Prostate gland (tissue), 2 donors: ENCODE data around the gene DLG2. TPM values are rescaled to one million over a fixed set of nuclear protein-coding genes. Genes with fewer than 3 reads are reported as not detected.

Experiments
- DNase-seq: peaks from one replicate; pipeline ENCODE4 v3.0.0-alpha.2; 2019; ENCODE audit warnings: low spot score
- H3K27ac ChIP-seq, 2 donors: fragments of 200-600 bp; sonication (generic); 2 replicates each; pipeline ENCODE4 v1.5.1; 2017 to 2019
- H3K27me3 ChIP-seq: fragments of 200-600 bp; sonication (generic); replicated peaks from 2 replicates; pipeline ENCODE4 v1.5.1; 2019; ENCODE audit not compliant: insufficient read depth
- H3K36me3 ChIP-seq, 2 donors: fragments of 200-600 bp; sonication (generic); 1 replicate in 1 of 2; 2 replicates in 1 of 2; pipeline versions ENCODE4 v1.5.1 to v1.8.1; 2017 to 2019
- H3K4me1 ChIP-seq: fragments of 200-600 bp; sonication (generic); replicated peaks from 2 replicates; pipeline ENCODE4 v1.5.1; 2019
- H3K4me3 ChIP-seq, 2 donors: fragments of 200-600 bp; sonication (generic); 2 replicates each; pipeline ENCODE4 v1.5.1; 2017 to 2019
- H3K9me3 ChIP-seq: fragments of 200-600 bp; sonication (generic); 2 replicates; pipeline ENCODE4 v1.5.1; 2017
- CTCF ChIP-seq, 4 experiments: fragments of 200-600 bp in 2 of 4; fragments of 450-650 bp in 2 of 4; sonication (generic) in 2 of 4; IDR thresholded peaks; 1 replicate in 3 of 4; 2 replicates in 1 of 4; pipeline ENCODE4 v1.5.1; 2016 to 2019; ENCODE audit warnings: antibody characterized with exemption in 4 of 4, mild to moderate bottlenecking in 2 of 4, moderate library complexity in 2 of 4
- POLR2A ChIP-seq: fragments of 450-650 bp; IDR thresholded peaks from one replicate; pipeline ENCODE4 v1.6.1; 2016; ENCODE audit warnings: antibody characterized with exemption, mild to moderate bottlenecking
- POLR2AphosphoS5 ChIP-seq: sonication (generic); formaldehyde crosslinking; IDR thresholded peaks from one replicate; pipeline ENCODE4 v1.6.1; 2017; ENCODE audit warnings: antibody characterized with exemption
- WGBS: methylation state at CpG from one replicate; pipeline ENCODE4 v1.1.5; 2018; 5-methylcytosine and 5-hydroxymethylcytosine counted together
- intact Hi-C: fragments of 100-400 bp; cut with DNase I; formaldehyde crosslinking; loops from one replicate; pipeline ENCODE4 v1.14.2; 2022
- total RNA-seq, 2 donors: library from RNA; depleted of rRNA; stranded (reverse); fragments of >200 nt; gene quantifications; one replicate each; pipeline ENCODE4 v1.1.0, GENCODE V29; 2016

Gene DLG2
- total RNA-seq, 2 donors from 2014 or later: 9.8 to 16.2 TPM

GRCh38 chr11:84685149-84685548 lies 942.0 kb downstream of the DLG2 start:
- Histone ChIP-seq H3K36me3 (no peaks in the 10 kb centered on the region), H3K4me3 (no peak overlapping the region), H3K27me3 (no peaks in the 10 kb centered on the region), H3K4me1 (no peaks in the 10 kb centered on the region), H3K27ac (no peak overlapping the region), H3K9me3 (no peaks in the 10 kb centered on the region)
- intact Hi-C loops: no loop called here
- DNase-seq: no peak
- no peak for TF ChIP-seq POLR2AphosphoS5
- TF ChIP-seq POLR2A: no peak
- no peak for TF ChIP-seq CTCF (IDR thresholded peaks at IDR 0.05)

- H3K4me3 ChIP-seq: no peak overlapping the region
- no peaks in the 10 kb centered on the region for H3K9me3 ChIP-seq
- H3K27me3 ChIP-seq: no peaks in the 10 kb centered on the region
- DNase-seq: no peak
- 87% methylated on average over 2 of the region's 2 CpGs for WGBS
- intact Hi-C loops: no loop called here
- TF ChIP-seq CTCF (IDR thresholded peaks at IDR 0.05) (no peak), POLR2AphosphoS5 (no peak), POLR2A (no peak)
- no peak overlapping the region for H3K27ac ChIP-seq
- H3K4me1 ChIP-seq: no peaks in the 10 kb centered on the region
- no peaks in the 10 kb centered on the region for H3K36me3 ChIP-seq
Observed at GRCh38 chr11:84681456-84681855, 945.7 kb downstream of the DLG2 start.

- TF ChIP-seq POLR2A (no peak), CTCF (IDR thresholded peaks at IDR 0.05) (no peak), POLR2AphosphoS5 (no peak)
- Histone ChIP-seq H3K36me3 (no peaks in the 10 kb centered on the region), H3K27ac (no peak overlapping the region), H3K27me3 (no peaks in the 10 kb centered on the region), H3K9me3 (no peaks in the 10 kb centered on the region), H3K4me3 (no peak overlapping the region), H3K4me1 (no peaks in the 10 kb centered on the region)
- intact Hi-C loops: no loop called here
- 63% methylated on average over 5 of the region's 5 CpGs for WGBS
- no peak for DNase-seq
Observed at GRCh38 chr11:84675396-84676025, 951.6 kb downstream of the DLG2 start.

- H3K27ac ChIP-seq: no peak overlapping the region
- DNase-seq: no peak
- no peaks in the 10 kb centered on the region for H3K4me1 ChIP-seq
- H3K9me3 ChIP-seq: no peaks in the 10 kb centered on the region
- no peaks in the 10 kb centered on the region for H3K27me3 ChIP-seq
- no peak overlapping the region for H3K4me3 ChIP-seq
- intact Hi-C loops: no loop called here
- TF ChIP-seq POLR2A (no peak), POLR2AphosphoS5 (no peak), CTCF (IDR thresholded peaks at IDR 0.05) (no peak)
- no peaks in the 10 kb centered on the region for H3K36me3 ChIP-seq
Observed at GRCh38 chr11:84673753-84674152, 953.4 kb downstream of the DLG2 start.

- WGBS: 16% methylated on average over 4 of the region's 4 CpGs
Observed at GRCh38 chr11:84671325-84671999, 955.7 kb downstream of the DLG2 start.

More at GRCh38 chr11:84671325-84671999, 955.7 kb downstream of the DLG2 start:
- intact Hi-C loops: no loop called here
- no peak overlapping the region for H3K27ac ChIP-seq
- no peaks in the 10 kb centered on the region for H3K9me3 ChIP-seq
- DNase-seq: peak; percentile 50
- TF ChIP-seq POLR2A (no peak), POLR2AphosphoS5 (peak; percentile 78), CTCF (IDR thresholded peaks at IDR 0.05) (no peak)
- H3K4me1 ChIP-seq: no peaks in the 10 kb centered on the region
- H3K36me3 ChIP-seq: no peaks in the 10 kb centered on the region
- H3K27me3 ChIP-seq: no peaks in the 10 kb centered on the region
- H3K4me3 ChIP-seq: no peak overlapping the region
